Sigmoid colon (tissue), 7 donors: ENCODE data around the gene CCDC142. TPM values are rescaled to one million over a fixed set of nuclear protein-coding genes. Genes with fewer than 3 reads are reported as not detected.

Source experiments
- DNase-seq: peaks from one replicate; pipeline ENCODE4 v3.0.0-alpha.2; 2019
- H3K27ac ChIP-seq, 4 donors: fragments of 200-600 bp; sonication (generic); one replicate each; pipeline ENCODE4 v1.5.1; 2016 to 2019; ENCODE audit warnings: mild to moderate bottlenecking in 1 of 4
- H3K27me3 ChIP-seq, 3 donors: fragments of 200-600 bp; sonication (generic); one replicate each; pipeline ENCODE4 v1.5.1; 2019; ENCODE audit warnings: mild to moderate bottlenecking in 1 of 3
- H3K36me3 ChIP-seq, 4 donors: fragments of 200-600 bp; sonication (generic); one replicate each; pipeline ENCODE4 v1.5.1; 2016 to 2019
- H3K4me1 ChIP-seq, 4 donors: fragments of 200-600 bp; sonication (generic); one replicate each; pipeline ENCODE4 v1.5.1; 2017 to 2019
- H3K4me3 ChIP-seq, 4 donors: fragments of 200-600 bp; sonication (generic); one replicate each; pipeline ENCODE4 v1.5.1; 2017 to 2019; ENCODE audit warnings: mild to moderate bottlenecking in 2 of 4, moderate library complexity in 1 of 4
- H3K9me3 ChIP-seq, 4 donors: fragments of 200-600 bp in 3 of 4; sonication (generic) in 3 of 4; one replicate each; pipeline versions ENCODE4 v1.5.1 to v1.6.1; 2013 to 2019
- CTCF ChIP-seq, 4 experiments: fragments of 450-650 bp in 3 of 4; fragments of 200-600 bp in 1 of 4; IDR thresholded peaks; one replicate each; pipeline ENCODE4 v1.5.1; 2016 to 2019; ENCODE audit warnings: antibody characterized with exemption in 4 of 4, mild to moderate bottlenecking in 3 of 4, moderate library complexity in 2 of 4
- EP300 ChIP-seq, 4 donors: sonication (generic); formaldehyde crosslinking; IDR thresholded peaks; one replicate each; pipeline ENCODE4 v1.6.1; 2017; ENCODE audit warnings: antibody characterized with exemption in 4 of 4
- POLR2A ChIP-seq, 2 donors: fragments of 450-650 bp; IDR thresholded peaks; one replicate each; pipeline ENCODE4 v1.6.1; 2016; ENCODE audit warnings: antibody characterized with exemption in 2 of 2, mild to moderate bottlenecking in 2 of 2, moderate library complexity in 2 of 2
- POLR2AphosphoS5 ChIP-seq, 4 donors: sonication (generic); formaldehyde crosslinking; IDR thresholded peaks; one replicate each; pipeline ENCODE4 v1.6.1; 2017; ENCODE audit warnings: antibody characterized with exemption in 4 of 4
- WGBS, 2 donors: extraction: QIAGEN DNeasy Blood & Tissue Kit; methylation state at CpG; one replicate each; pipeline ENCODE4 v1.1.7; 2013; 5-methylcytosine and 5-hydroxymethylcytosine counted together
- intact Hi-C: fragments of 100-400 bp; cut with DNase I; formaldehyde crosslinking; loops from one replicate; pipeline ENCODE4 v1.15.1; 2023
- polyA plus RNA-seq, 3 donors: library from polyadenylated mRNA; stranded (reverse); fragments of 200-250 nt; gene quantifications; one replicate each; pipeline ENCODE4 v1.2.3, GENCODE V29; 2013
- total RNA-seq, 4 donors: library from RNA; depleted of rRNA; stranded (reverse); fragments of >200 nt; gene quantifications; one replicate each; pipeline ENCODE4 v1.1.0, GENCODE V29; 2016
- donor health status: healthy with polysubstance abuse.
- donor health status: Bipolar disorder and iron deficiency.
- donor health status: healthy.

Gene CCDC142
- total and polyA plus RNA-seq, 7 donors = 1.8 to 20.9 (median 16.4) TPM

- Histone ChIP-seq H3K27me3 (peaks cover 8 to 20% (median 14%) of the 10 kb centered on the region in 3 donors), H3K4me3 (no peak overlapping the region), H3K4me1 (peaks cover 0 to 12% (median 12%) of the 10 kb centered on the region in 4 donors), H3K27ac (no peak overlapping the region), H3K9me3 (no peaks in the 10 kb centered on the region), H3K36me3 (peaks cover 0 to 59% (median 37%) of the 10 kb centered on the region in 4 donors)
- no peak for TF ChIP-seq POLR2A (IDR thresholded peaks at IDR 0.05)
- no peak for TF ChIP-seq EP300 (IDR thresholded peaks at IDR 0.05)
- TF ChIP-seq CTCF (IDR thresholded peaks at IDR 0.05) = no peak
- TF ChIP-seq POLR2AphosphoS5 (IDR thresholded peaks at IDR 0.05) = no peak
- 92 to 94% methylated on average over 3 of the region's 3 CpGs for WGBS, 2 donors
- no peak for DNase-seq
- intact Hi-C loops = no loop called here
Observed at GRCh38 chr2:74493546-74493945, 10.7 kb upstream of the CCDC142 start.

- intact Hi-C loops = no loop called here
- H3K36me3 ChIP-seq = peaks cover 0 to 74% (median 43%) of the 10 kb centered on the region in 4 donors
Observed at GRCh38 chr2:74491648-74492544, 9.1 kb upstream of the CCDC142 start.

GRCh38 chr2:74489906-74490305, 7.1 kb upstream of the CCDC142 start:
- no peak overlapping the region for H3K27ac ChIP-seq
- DNase-seq = no peak
- no peaks in the 10 kb centered on the region for H3K4me1 ChIP-seq
- no peaks in the 10 kb centered on the region for H3K27me3 ChIP-seq
- intact Hi-C loops = no loop called here
- H3K4me3 ChIP-seq = no peak overlapping the region
- no peak for TF ChIP-seq CTCF (IDR thresholded peaks at IDR 0.05)
- no peak for TF ChIP-seq POLR2A (IDR thresholded peaks at IDR 0.05)
- TF ChIP-seq EP300 (IDR thresholded peaks at IDR 0.05) = no peak
- 95 to 97% methylated on average over 9 of the region's 9 CpGs for WGBS, 2 donors
- no peaks in the 10 kb centered on the region for H3K9me3 ChIP-seq
- H3K36me3 ChIP-seq = peaks cover 0 to 94% (median 46%) of the 10 kb centered on the region in 4 donors

More at GRCh38 chr2:74491648-74492544, 9.1 kb upstream of the CCDC142 start:
- no peak for DNase-seq
- H3K9me3 ChIP-seq = no peaks in the 10 kb centered on the region
- H3K27ac ChIP-seq = no peak overlapping the region
- peaks cover 0 to 3% (median 0%) of the 10 kb centered on the region in 3 donors for H3K27me3 ChIP-seq
- no peak for TF ChIP-seq POLR2AphosphoS5 (IDR thresholded peaks at IDR 0.05)
- TF ChIP-seq CTCF (IDR thresholded peaks at IDR 0.05) = no peak
- TF ChIP-seq POLR2A (IDR thresholded peaks at IDR 0.05) = no peak
- TF ChIP-seq EP300 (IDR thresholded peaks at IDR 0.05) = no peak
- no peaks in the 10 kb centered on the region for H3K4me1 ChIP-seq
- WGBS, 2 donors = 92 to 95% methylated on average over 12 of the region's 12 CpGs
- no peak overlapping the region for H3K4me3 ChIP-seq

GRCh38 chr2:74488643-74489481, 6.1 kb upstream of the CCDC142 start:
- Histone ChIP-seq H3K36me3 (peaks cover 0 to 88% (median 46%) of the 10 kb centered on the region in 4 donors), H3K4me1 (peaks cover 0 to 8% (median 5%) of the 10 kb centered on the region in 4 donors), H3K27ac (no peak overlapping the region), H3K4me3 (no peak overlapping the region), H3K27me3 (no peaks in the 10 kb centered on the region), H3K9me3 (no peaks in the 10 kb centered on the region)
- 94 to 96% methylated on average over 9 of the region's 9 CpGs for WGBS, 2 donors
- TF ChIP-seq EP300 (IDR thresholded peaks at IDR 0.05) (no peak), POLR2A (IDR thresholded peaks at IDR 0.05) (no peak), CTCF (IDR thresholded peaks at IDR 0.05) (no peak), POLR2AphosphoS5 (IDR thresholded peaks at IDR 0.05) (no peak)
- DNase-seq = no peak
- intact Hi-C loops = no loop called here
